Measurements from ENCODE around the gene CAP2.

Gene CAP2

DNA sequence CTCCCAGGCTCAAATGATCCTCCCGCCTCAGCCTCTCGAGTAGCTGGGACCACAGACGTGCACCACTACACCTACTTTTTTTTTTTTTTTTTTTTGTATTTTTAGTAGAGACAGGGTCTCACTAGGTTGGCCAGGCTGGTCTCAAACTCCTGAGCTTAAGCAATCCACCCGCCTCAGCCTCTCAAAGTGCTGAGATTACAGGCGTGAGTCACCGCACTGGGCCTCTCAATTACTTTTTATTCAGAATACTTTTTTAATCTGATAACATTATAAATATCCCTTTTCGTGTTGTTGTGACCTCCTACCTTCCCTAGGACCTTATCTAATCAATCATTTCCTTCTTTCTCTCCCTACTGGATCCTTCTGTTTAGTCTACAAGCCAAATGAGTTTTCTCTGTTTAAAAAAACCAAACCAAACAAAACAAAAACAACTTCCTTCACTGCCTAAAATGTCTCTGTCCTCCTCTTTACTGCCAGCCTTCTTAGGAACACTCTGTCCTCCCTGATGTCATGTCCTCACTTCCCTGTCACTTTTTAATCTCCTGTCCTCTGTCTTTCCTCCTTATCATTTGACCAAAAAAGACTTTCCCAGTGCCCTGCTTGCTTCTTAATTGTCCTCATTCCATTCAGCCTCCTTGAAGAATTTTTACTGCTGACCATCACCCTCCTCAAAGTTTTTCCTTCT is 85.0 kb downstream of the CAP2 start:
- no peak for DNase-seq

DNA sequence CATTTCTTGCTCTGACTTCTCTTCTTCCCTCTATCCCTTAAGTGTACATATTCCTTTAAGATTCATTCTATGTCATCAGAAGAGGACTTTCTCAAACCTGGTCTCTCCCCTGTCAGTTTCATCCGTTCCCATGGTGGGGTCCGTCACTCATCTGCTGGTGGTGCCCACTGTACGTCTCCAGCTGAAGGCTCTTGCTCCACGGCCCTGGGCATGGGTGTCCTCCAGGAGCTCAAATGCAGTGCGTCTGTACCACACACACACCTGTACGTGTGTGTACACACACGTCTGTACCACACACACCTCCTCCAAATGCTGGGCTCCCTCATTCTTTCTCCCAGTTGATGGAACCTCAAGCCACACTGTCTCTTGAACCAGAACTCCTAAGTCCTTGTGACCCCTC is 85.6 kb downstream of the CAP2 start:
- DNase-seq, result no peak

DNA sequence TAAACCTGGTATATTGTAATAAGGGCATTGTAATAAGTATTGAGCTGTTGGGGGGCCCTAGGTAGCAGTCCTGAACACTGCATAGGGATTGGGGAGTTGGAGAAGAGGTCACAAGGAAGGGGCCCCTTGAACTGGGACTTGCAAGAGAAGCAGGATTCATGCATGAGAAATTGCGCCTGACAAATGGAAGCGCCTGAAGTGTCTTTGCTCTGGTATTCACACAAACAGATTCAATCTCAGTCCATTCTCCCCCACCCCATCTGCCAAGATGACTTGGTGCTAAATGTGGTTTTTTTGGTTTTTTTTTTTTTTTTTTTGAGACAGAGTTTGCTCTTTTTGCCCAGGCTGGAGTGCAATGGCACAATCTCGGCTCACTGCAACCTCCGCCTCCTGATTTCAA is 87.1 kb downstream of the CAP2 start:
- DNase-seq, result no peak

DNA sequence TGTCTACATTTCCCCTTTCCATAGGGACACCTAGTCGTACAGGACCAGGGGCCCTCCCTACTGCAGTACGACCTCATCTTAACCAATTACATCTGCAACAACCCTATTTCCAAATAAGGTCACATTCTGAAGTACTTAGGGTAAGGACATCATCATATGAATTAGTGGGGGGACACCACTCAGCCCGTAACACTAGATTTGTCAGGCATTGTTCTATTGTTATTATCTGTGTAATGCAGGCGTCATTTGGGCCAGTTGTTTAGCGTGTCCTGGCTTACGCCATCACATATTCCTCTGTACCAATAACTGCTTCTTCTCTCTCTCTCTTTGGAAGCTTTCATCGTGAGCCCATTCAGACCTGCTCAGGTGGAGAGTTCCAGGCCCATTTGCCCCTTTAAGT is 89.3 kb downstream of the CAP2 start:
- no peak for DNase-seq

DNA sequence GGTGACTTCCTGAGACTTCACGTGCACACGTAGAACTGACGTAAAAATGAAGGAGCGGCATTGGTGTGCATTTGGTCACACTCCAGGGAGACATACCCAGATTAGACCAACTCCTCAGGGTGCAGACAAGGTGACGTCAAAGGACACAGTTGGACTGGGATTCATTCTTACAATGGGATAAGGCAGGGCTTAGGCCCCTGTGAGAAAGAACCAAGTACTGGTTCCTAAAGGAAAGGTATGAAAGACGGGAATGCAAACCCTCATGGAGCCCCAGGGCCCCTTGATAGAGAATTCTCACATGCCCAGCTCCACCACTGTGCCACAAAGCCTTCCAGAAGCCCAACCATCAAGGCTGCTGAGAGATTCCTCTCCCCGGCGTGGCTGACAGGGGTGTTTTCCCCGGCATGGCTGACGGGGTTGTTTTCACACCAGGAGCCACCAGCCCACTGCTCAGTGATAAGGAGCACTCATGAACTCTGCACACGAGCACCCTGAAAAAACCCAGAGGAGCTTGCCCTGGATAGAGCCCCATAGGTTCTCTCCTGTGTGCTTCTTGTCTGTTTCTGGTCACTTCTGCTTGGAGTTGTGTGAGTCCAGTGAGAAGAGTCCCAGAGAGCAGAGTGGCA is 90.1 kb downstream of the CAP2 start:
- DNase-seq, result no peak

DNA sequence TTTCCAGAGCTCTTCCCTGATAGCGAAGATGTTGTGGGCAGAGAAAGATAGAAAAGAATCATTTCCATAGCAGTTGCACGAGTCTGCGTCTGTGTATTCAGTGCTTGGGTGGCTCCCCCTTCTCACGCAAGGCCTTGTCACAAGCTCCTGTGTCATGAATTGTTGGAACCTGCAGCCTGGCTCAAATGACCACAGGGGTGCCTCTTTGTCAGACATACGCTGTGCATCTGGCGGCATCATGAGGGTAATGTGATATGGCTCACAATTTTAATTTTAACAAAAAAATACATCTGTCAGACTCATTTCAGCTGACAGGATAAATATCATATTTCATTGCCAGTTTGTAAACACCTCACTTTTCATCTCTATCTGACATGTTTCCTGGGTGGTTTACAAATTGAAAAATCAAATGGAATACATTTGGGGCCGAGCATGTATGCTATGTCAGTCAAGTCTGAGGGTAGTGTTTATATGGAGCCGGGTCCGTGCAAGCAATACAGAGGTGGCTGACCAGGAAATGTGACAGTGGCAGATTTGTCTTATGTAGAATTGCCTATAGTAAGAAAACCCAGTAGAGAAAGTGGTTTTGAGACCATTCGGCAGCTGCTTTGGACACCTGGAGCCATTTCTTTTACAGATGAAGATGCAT is 90.9 kb downstream of the CAP2 start:
- DNase-seq, result no peak

DNA sequence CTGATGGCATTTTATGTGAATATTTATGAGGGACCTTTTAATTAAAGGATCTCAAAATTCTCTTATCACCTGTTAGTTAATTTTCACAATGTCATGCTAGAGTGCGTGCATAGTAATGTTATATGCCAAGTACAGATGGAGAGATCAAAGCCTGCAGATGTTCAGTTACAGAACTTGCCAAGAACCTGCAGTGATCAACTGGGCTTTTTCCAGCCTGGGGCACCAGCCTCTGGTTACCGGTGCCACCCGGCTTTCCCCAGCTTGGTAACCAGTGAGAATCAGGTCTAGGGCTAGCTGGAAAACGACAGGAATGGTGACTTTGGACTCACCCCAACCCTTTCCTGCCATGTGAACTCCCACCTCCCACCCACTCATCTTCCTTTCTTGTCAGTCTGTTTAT is 91.8 kb downstream of the CAP2 start:
- no peak for DNase-seq

DNA sequence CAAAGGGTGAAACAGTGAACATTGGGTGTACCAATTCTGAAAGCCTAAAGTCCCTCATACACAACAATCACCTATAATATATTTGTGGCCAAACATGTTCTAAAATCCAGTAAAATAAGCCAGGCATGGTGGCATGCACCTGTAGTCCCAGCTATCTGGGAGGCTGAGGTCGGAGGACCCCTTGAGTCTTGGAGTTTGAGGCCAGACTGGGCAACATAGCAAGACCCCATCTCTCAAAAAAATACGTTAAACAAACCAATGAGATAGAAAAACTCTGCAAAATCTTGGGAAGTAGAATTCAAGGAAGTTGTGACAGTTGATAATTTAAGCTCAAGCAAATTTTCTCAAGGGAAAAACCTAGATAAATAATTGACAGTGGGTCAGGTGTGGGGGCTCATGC is 92.6 kb downstream of the CAP2 start:
- no peak for DNase-seq

DNA sequence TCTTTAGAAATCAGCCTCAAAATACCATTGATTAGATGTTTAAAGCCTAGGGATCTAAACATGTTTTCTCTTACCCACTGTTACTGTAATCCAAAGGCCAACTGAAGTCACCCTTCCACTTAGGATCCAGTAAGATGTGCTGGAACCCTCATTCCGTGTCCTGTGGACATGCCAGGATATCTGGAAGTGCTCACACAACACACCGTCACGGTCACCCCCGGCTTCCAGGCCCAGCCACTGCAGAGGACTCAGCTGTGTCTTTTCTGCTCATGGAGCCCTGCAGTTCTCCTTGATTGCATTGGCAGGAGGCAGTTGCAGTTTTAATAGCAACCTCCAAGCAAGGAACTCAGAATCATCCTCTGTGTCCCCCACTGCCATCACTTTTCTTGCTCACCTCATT is 93.3 kb downstream of the CAP2 start:
- DNase-seq, result no peak

DNA sequence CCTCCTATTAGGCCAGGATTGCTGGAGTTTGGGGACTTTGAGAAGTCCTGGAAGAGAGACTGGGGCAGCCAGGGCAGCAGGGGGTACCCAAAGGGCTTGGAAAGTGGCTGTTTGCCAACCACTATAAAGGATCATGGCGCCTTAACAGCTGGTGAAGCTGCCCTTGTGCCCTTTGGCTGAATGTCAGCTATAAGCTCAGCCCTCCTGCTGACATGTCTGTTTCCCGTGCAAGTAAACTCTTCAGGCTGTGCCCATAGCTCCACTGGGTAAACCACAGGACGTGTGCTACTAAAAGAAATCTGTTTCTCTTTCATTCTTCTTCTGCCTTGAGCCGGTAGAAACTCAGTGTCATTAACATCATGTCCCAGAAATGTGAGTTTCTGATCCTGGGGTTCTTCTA is 97.3 kb downstream of the CAP2 start:
- no peak for DNase-seq

DNA sequence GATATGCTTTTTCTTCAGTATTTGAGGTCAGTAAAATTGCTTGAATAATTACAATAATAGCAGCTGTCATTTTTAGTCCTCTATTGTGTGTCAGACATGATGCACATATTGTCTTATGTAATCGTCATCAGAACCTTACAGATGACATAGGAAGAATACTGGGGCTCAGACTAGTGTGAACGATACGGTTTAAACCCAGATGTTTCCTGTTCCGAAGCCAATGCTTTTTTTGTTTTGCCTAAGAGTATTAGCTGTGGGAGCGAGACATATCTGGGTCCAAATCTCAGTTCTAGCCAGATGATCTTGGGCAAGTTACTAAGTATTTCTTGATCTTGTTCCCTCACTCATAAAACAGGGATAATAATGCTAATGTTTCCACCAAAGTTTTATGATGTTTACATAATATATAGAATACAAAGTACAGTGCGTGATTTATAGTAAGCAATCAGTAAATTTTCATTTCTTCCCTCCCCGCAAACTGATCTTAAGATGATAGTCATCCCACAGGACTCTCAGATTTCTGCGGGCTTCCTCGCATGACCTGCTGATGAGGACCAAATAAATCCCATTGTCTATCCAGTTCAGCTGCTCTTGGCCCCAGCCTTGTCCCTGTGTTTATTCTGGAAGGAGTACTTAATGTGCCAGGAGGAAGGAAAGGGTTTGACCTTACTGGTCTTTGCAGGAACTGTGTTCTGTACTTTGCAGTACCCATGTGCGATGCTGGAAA is 98.2 kb downstream of the CAP2 start:
- no peak for DNase-seq

DNA sequence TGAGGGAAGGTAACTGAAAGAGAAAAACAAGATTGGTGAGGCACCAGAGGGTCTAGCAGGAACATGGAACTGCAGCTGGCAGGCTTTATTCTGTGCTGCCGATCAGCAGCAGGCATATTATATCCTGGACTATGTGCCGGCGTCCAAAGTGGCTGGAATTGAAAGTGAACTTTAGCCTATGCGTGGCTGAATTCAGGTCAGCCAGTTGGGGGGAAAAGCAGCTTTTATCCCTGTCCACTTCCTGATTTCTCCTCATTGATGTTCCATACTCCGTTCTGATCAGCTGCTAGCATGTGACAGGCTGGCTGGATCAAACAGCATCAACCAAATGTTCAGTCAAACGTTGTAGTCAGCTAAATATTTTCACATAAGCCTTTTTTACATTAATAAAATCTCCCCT is 99.0 kb downstream of the CAP2 start:
- DNase-seq, result no peak

DNA sequence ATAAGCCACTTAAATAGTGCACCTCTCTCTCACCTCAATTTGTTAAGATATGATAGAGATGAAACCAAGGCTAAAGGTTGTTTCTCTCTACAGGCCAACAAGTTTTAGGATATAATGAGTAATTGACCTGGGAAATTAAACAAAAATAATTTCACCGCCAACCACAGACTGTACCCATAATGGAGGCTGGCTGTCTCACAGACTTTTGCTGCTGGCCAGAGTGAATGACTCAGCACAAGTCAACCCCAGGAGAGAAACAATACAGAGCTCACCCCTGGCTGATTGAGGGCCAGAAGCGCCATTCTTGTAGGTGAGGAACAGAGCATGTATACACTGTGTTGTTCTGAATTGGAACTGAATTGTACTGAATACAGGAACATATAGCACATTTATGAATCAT is 99.9 kb downstream of the CAP2 start:
- no peak for DNase-seq

DNA sequence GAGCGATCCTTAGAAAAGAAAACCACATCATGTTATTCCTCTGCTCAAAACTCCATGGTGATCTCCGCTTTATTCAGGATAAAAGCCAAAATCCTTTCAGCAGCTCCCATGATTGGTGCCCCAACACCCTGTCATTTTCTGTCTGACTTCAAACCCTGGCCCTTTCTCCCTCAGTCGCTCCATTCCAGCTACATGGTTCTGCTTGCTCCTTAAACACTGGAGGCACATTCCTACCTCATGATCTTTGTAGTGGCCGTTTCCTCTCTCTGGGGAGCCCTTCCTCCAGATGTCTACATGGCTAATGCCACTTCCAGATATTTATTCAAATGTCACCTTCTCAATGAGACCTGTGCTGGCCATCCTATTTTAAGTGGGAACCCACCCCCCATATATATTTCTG is 100.8 kb downstream of the CAP2 start:
- DNase-seq, result no peak

DNA sequence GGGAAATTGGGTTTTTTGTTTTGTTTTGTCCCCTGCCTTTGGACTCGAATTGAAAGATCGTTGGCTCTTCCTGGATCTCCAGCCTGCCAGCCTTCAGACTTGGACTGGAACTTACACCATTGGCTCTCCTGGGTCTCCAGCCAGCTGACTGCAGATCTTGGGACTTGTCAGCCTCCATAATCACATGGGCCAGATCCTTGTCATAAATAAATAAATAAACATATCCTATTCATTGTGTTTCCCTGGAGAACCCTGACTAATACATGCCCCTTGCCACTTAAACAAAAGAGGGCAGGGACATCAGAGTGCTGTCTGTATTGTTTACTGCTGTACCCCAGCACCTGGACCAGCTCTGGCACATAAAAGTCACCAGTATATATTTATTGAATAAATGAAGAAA is 101.5 kb downstream of the CAP2 start:
- no peak for DNase-seq

DNA sequence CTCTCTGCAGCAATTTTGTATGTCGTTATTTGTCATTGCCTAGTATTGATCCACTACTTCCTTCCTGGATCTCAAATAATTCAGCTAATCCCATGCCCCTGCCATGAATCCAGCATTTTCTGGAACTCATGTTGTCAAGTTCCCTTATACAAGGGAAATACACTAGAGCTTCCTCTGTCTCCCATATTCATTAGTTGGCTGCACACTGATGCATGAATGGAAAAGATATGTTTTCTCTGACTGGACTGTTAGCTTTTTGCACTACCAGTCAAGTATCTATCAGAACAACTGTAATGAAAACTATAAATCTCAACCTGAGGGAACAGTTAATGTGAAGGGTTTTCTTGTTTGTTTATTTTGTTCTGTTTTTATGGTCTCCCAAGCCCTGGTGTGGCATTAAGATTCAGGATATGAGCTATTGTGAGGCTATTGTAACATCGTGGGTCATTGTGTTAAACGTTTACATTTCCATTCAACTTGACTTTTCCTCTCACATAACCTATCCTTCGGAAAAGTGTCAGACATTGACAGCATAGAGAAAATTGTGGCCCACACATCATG is 104.2 kb downstream of the CAP2 start:
- no peak for DNase-seq

DNA sequence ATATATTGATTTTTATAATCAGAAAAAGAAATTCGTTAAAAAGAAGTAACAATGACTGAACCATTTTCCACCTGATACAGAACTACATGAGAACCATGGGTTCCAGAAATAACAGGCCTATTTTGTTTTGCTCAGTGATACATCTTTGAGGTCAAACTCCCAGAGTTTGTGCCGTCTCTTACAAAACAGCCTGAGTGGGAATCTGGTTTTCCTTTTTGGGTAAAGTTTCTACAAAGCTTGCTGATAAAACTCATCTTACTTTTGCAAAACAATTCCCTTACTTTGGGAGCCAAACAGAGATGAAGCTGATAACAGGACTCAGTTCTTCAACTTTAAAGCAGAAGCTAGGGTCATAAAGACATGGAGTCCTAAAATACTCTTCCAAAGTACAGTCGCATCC is 108.0 kb downstream of the CAP2 start:
- no peak for DNase-seq

DNA sequence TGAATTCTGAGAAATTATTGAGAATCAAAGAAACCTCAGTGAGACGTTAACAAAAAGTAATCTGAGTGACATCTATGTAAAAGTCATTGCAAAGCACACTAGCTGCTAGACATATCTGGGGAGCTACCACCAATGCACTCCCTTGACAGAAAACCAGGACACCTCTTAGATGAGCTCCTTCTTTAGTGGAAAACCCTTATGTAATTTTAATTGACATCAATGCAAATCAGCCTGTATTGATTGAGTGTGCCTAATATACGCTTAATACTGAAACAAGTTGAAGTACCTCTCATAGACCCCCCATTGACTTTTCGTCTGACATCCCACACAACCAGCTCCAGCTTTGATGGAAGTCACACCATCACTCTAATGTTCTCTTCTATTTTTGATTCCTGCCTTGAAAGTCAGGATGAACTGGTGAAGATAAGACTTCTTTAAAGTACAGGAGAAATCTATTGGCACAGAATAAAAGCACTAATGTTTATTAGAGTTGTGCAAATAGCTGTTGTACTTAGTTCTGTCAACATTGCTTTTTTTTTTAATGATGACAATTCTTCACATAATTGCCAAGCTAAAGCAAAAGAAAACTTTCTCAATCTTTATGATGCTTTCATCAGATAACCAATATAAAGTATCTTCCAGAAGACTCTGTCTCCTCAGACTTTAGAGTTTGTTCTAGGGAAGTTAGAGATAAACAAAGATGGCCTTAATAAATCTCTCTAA is 108.7 kb downstream of the CAP2 start:
- no peak for DNase-seq

DNA sequence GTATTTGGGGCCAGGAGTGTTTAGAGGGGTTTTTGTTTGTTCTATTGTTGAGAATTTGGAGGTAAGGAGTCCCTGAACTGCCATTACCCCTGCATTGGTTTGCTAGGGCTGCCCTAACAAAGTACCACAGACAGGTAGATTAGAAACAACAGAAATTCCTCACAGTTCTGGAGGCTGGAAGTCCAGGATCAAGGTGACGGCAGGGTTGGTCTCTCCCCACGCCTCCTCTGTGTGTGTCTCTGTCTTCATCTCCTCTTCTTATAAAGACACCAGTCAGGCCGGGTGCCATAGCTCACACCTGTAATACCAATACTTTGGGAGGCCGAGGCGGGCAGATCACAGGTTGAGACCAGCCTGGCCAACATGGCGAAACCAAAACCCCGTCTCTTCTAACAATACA is 109.7 kb downstream of the CAP2 start:
- no peak for DNase-seq

DNA sequence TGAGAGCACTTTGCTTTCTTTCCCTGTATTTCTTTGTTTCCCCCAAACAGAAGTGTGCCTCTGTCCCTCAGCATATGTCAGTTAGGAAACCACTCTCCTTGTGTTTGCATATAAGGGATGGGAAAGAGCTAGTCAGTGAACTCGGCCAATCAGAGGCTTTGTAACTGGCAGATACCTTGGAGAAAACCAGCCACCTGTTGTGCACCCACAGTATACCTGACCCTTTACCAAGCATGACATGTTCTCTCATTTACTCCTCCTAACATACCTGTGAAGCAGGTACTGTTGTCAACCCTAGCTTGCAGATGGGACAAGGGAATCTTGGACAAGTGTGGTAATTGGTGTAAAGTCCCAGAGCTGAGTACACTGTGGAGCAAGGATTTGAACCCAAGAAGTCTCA is 110.6 kb downstream of the CAP2 start:
- no peak for DNase-seq

DNA sequence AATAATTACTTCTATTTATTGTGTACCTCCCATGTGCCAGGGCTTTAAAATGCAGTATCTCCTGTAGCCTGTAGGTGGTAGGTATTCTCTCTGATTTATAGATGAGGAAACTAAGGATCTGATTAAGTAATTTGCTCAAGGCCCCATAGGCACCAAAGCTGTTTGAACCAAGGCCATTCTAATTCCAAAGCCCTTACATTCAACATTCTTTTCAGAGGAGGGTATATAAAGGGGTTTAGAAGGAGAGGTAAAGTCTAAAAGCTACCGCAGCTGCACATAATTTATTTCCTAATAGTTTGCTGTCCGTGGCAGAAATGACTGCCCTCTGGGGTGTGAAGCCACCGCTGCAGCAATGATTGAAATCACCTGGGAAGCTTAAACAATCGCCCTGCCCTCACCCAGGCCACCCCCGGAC is 111.7 kb downstream of the CAP2 start:
- DNase-seq, result no peak

DNA sequence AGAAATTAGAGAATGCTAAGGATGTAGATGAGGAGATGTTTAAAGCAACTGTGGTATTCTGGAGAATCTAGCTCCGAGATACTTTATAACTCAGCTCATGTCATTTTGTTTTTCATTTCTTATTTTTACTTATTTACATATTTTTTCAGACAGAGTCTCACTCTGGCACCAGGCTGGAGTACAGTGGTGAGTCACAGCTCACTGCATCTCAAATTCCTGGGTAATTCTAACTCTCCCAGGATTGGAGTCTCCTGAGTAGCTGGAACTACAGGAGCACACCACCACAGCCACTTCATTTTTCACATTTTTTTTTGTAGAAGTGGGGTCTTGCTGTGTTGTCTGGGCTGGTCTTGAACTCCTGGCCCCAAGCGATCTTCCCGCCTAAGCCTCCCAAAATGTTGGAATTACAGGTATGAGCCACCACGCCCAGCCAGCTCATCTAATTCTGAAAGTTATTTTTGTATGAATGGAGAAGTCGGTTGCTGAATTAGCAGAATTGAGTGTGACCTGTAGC is 112.4 kb downstream of the CAP2 start:
- no peak for DNase-seq

DNA sequence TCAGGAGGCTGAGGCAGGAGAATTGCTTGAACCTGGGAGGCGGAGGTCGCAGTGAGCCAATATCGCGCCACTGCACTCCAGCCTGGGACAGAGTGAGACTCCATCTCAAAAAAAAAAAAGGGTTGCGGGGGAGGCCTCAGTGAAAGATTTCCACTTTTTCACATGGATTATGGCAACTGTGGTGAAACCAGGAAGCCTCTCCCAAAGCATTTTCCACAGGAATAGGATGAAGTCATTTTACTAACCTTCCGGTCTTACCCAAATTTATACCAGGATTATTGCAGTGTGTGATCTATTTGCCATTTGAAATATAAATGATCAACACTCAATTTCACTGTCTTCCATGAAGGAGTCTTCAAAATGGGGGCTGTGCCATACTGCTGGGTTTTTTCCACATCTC is 113.1 kb downstream of the CAP2 start:
- no peak for DNase-seq
